ENCODE data around the gene RLBP1.

The RLBP1 gene

DNA sequence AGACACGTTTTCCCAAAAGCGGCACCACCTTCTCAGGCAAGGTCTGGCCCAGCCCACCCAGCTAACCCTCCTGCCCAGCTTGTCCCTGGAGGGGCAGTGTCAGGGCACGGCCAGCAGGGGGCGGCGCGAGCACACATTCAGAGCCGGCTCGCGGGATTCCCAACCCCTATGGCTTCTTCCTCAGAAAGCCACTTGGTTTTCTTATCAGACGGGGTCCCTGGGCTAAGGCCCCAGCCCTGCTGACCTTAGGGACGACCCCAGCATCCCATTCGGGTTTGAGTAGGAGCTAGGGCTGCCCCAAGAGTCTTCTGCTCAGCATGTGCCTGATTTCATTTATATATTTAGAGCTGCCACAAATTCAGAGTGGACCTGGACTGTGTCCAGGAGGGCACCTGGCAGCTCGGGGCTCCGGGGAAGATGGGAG is 14.5 kb downstream of the RLBP1 start:
- DNase-seq (ENCODE audit: low spot score), result peak; percentile 94

DNA sequence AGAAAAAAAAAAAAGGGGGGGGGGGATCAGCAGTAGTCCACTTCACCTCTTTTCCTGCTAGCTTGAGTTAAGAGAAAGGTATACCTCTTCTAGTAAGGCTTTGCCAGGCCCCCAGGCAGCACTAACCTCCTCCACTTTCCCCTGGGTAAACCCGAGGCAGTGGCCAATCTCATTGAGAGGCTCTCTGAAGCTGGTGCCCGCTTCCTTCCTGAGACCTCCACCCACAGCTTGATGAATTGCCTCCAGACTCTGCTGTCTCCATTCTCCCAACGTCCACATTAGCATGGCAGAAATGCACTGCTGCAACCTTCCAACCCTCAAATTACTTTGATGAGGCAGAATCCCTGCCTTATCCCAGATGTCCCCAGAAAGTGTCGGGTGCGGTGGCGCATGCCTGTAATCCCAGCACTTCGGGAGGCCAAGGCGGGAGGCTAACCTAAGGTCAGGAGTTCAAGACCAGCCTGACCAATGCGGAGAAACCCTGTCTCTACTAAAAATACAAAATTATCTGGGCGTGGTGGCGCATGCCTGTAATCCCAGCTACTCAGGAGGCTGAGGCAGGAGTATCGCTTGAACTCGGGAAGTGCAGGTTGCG is 15.3 kb downstream of the RLBP1 start:
- no peak for DNase-seq (ENCODE audit: low spot score)

DNA sequence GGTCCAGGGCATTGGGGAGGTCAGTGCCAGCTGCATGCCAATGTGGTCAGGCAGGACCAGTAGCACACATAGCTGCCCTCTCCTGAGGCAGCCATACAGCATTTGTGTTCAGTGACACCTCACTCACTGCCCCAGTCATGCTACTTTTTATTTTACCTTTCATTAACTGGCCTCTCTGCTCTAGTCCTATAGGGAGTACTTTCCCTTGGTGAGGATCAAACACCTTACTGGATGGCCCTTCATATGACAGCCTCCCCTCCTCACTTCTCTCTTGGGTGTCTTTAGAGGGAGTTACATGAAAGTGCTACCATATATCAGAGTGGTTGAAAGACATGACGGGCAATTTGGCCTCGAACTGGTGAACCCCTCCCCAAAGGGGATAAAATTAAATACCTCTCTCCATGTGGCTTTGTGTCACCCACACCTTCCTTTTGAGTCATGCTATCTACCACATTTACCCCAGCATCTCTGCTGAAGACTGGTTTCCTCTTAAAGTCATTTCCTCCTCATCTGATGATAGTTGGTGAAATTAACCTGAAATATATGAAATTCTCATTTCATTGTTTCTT is 17.6 kb downstream of the RLBP1 start:
- no peak for DNase-seq (ENCODE audit: low spot score)

DNA sequence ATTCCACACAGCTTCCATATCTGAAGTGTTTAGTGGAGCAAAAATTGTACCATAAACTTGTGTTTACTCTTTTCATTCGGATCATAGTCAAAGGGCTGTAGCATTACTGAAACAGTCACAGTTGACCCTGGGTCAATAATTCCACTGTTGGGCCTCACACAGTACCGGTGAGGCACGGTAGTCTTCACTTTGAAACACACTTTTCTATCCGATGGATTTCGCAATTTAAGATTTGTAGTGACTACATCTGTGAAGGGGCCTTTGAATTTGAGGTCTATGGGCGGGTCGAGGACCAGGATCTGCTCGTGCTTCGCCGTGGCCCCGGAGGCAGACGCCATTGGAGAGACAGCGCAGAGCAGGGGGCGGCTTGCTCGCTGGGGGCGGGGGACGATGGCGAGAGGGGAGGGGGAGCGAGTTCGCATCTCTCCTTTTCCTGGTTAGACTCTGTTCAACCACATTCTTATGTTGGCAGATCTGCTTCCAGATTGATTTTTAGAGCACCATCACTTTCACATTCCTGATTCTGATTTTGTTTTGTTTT is 19.8 kb downstream of the RLBP1 start:
- DNase-seq (ENCODE audit: low spot score), result no peak

DNA sequence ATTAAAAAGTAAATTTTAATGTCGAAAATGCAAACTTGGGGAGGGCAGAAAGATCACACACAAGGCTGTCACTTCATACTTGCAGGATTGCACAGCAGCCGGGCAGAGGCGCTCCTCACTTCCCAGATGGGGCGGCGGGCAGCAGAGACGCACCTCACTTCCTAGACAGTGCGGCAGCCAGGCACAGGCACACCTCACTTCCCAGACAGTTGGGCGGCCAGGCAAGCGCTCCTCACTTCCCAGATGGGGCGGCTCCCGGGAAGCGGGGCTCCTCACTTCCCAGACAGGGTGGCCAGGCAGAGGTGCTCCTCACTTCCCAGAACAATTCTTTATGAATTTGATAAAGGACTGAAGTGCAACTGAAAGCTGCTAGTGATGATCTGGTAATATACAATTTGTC is 21.2 kb downstream of the RLBP1 start:
- no peak for DNase-seq (ENCODE audit: low spot score)

DNA sequence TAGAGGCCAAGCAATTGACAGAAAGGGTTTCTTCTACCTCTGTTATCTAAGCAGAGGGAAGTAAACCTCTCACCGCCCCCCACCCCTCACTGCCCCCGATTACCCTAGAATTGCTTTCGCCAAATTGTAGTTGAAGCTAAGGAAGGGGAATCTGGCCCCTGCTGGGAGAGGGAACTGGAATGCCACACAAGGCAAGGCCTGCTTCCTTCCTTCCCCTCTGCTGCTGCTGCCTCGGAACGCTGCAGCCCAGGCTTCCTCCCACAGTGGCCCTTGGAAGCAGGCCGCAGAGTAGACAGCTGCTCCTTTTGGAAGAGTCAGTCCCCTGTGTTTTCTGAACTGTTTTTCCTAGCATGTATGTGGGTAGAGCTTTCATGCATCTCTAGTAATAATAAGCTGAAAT is 21.6 kb downstream of the RLBP1 start:
- DNase-seq (ENCODE audit: low spot score), result no peak

DNA sequence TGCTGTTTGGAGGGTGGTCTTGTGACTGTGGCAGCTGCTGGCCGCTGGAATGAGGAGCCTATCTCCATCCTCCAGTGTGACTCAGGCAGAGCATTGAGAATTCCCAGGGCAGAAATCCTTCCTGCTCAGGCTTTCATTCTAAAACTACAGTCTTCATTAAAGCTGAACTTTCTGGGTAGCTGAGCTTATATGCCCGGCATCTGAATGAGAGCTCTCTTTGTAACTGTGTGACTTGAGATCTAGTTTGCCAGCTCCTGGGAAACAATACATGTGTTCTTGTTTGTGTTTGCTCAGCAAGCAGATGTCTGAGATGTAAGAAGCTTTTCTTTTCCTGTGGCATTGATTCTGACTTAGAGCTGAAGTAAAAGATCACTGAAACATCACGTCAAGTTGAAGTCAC is 22.4 kb downstream of the RLBP1 start:
- DNase-seq (ENCODE audit: low spot score), result peak; percentile 97

DNA sequence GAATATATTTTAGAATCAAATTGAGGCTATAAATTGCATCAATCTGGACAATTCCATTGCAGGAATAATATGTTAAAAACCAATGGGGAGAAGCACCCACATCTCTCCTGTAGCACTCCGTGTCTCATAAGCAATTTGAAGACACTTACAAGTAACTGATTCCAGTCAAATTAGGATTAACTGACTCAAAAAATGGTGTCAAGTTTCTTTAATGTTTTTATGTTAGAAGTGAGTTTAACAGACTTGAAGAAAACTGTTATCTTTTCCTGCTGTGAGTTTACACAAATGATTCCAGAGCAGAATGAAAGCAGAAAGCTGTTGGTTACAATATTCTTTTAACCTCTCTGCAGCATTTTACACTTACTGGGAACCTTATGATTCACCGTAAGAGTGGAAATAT is 23.2 kb downstream of the RLBP1 start:
- no peak for DNase-seq (ENCODE audit: low spot score)

DNA sequence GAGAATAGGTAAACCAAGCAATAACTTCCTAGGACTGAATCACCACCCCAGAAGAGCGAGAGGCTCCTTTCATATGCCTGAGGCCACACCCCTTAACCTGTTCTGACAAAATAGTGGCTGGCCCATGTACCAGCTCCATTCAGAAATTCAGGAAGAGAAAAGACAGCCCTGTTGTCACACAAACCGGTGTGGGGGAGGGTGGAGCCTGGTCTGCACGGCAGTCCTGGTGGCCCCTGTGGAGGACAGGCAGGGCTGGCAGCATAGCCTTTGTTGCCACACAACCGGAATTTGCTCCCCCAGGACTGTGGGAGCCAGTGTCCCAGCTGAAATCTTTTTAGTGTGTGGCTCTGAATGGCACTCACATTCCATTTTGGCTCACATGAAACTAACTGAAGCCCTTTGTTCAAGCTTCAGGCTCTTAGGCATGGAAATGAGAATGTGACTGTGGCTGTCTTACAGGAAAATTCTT is 23.8 kb downstream of the RLBP1 start:
- peak; percentile 98 for DNase-seq (ENCODE audit: low spot score)

DNA sequence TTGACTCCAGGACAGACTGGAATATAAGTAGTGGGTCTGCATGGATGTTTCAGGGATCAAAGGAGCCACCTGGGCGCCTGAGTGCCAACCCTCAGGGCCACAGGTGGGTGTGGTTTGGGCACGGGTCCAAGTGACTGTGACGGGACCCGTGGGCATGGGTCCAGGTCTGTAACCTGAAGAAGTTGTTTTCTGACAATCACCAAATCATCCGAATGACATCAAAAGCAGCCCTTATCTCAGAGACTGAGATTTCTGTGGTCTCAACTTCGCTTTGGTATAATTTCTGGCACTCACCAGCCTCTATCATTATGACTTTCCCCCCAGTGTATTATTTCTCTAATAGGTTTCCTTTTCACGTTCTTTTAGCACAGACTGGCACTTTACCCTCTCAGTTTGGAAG is 24.4 kb downstream of the RLBP1 start:
- no peak for DNase-seq (ENCODE audit: low spot score)

DNA sequence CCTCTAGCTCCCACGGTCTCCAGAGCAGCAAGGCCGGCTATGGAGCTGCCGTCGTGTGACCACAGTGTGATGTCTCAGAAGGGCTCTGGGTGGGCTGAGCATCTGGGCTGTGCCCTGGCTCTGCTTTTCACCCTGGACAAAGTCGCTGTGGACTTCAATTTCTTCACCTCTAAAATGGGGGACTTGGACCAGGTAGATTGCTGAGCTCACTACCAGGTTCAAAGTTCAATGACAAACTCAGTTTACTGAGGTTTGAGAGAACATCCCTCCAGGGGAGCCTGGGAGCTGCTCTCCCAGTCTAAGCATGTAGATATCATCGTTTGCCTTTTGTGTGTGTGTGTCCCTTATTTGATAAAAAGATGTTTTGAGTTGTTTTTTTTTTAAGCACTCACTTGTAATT is 25.1 kb downstream of the RLBP1 start:
- DNase-seq (ENCODE audit: low spot score), result no peak

DNA sequence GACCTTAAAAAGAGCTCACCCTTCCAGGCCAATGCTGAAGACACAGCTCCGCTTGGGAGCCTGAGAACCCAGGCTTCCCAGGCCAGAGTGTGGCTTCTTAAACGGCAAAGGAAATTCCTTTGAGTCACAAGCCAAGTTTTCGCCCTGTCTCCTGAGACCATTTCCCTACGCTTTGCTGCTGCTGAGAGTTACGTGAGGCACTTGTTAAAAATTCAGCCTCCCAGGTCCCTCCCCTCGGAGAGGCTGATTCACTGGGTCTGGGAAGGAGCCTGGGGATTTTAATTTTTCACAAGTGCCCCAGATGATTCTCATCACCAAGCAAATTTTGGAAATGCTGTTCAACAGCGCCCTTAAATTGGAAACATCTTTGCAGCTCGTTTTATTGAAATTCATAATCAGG is 25.5 kb downstream of the RLBP1 start:
- no peak for DNase-seq (ENCODE audit: low spot score)

DNA sequence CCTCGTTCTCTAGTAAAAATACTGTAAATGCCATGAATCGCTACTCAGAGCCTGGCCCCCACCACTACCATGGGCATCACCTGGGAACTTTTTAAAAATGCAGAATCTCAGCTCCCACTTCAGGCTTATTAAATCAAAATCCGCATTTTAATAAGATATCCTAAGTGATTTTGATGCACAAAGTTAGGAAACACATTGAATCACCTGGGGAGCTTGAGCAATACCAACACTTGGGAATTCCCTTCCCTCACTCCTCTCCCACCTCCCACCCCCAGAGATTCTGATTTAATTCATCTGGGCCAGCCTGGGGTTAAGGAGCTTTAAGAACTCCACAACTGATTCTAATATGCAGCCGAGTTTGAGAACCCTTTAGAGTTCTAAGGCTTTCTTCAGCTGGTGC is 26.8 kb downstream of the RLBP1 start:
- no peak for DNase-seq (ENCODE audit: low spot score)

DNA sequence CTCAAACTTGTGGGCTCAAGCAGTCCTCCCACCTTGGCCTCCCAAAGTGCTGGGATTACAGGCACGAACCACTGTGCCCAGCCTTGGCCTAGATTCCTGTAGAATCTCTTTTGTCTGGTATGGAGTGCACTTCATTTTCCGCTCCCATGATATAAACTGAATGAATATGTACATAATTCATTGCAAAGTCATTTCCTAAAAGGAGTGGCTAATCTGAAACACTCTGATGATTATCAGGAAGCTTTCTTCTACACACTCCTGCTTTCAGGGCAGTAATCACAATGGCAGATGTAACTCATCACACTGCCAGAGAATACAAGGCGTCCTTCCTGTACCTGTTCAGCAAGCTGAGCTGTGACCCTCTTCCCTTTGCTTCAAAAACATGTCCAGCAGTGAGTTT is 28.6 kb downstream of the RLBP1 start:
- DNase-seq (ENCODE audit: low spot score), result no peak

DNA sequence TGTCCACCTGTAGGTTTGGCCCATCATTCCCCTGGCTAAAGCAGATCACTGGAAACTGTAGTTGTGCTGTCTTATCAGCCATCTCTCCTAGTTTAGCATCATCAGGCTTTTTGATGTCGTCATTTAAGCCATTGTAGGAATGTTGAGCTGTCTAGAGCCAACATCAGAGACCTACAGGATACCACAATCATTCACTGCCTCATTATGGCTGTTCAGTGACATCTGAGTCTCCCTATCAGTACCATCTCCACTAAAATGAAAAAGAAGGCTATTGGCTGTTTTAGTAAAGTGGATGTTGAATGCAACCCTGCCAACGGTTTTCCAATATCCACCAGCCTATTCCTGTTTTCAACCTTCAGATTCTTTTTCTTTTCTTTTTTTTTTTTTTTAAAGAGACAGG is 29.2 kb downstream of the RLBP1 start:
- DNase-seq (ENCODE audit: low spot score), result no peak

DNA sequence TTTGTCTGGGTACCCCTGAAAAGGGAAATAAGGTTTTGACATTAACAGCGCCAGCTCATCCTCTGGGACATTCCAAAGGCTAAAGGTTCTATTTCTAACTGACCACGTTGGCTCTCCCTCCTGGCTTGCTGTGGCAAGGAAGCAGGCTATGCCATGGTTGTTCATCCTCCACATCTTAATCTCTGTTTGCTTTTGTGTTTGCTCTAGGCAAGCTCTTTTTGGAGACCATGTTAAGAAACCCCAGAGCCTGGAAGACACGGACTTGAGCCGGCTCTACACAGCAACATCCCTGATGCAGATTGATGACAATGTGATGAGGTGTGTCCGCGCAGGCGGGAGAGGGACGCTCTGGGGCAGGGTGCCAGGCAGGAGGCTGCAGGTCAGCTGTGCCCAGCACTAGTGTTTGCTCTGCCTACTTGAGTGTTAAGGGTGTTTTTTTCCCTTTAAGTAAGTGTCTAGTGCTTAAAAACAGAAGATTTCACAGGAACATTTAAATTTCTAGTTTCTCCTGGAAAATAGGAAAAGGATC is 33.3 kb downstream of the RLBP1 start:
- no peak for DNase-seq (ENCODE audit: low spot score)

DNA sequence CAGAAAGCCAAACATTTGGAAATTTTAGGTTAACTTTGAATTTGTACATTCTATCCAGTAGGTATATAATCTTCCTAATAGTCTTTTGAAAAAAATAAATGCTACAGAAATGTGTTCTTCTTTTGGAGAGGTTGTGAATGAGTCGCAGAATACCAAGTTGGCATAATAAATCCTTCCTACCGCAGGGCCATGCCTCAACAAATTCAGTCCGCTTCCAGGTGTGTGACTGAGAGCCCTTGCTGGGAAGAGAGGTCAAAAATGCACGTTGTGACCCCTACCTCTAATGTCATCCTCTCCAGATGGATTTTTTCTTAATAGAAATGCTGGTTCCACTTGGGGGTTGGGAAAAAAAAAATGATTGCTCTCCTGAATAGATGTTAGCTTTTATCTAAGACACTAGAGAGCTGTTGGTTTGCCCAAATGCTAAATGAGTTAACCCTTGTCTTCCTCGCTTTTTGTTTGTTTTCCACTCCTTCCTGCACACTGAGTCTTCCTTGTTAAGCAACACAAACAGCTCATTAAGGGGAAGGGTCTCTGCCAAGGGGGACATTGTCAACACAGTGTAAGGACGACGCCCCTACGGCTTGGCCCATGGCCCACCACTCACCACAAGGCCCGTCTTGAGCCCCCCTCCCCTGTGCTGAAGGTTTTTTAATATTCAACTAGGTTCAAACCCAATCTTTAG is 33.9 kb downstream of the RLBP1 start:
- no peak for DNase-seq (ENCODE audit: low spot score)

DNA sequence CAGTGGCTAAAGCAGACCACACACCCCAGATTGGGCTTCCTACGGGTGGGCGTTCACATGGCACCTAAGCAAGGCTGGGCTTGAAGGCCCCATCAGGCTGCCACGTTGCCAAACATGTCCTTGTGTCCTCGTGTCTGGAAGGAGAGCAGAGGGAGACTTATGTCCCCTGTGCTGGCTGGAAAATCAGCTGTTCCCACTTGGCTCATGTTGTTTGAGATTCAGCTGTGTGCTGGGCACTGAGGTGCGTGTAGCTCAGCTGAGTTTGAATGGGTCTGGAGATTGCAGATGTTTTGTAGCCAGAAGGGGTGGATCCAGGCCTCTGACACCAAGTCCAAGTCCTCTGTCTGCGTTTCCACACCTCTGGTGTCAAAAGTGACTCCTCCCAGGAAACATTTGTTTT is 34.6 kb downstream of the RLBP1 start:
- no peak for DNase-seq (ENCODE audit: low spot score)

DNA sequence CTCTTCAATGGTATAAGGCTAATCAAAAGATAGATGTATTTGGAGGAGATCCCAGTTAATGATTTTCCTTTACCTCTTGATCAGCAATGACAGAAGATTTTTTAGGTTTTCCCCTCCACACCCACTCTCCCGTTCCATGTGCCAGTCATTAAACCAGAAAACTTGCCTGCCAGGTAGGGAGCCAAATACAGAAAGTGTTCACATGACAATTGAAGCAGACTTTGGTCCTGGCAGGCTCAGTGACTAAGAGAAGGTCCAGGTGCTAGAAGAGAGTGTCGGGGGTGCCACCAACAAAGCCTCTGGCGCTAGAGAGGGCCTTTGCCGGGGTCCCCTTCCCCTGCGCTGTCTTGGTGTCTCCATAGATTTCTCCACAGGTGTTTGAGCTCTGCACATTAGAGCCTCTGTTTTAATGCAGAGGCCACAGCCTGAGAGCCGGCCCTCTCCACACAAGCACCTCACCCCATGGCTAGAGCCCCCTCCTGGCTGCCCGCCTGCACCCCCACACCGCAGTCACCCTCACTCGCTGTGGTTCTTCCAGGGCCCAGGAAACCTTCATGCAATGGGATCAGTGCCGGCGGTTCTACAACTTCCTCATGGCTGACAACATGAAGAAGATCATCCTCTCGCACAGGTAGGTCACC is 36.4 kb downstream of the RLBP1 start:
- DNase-seq (ENCODE audit: low spot score), result no peak

DNA sequence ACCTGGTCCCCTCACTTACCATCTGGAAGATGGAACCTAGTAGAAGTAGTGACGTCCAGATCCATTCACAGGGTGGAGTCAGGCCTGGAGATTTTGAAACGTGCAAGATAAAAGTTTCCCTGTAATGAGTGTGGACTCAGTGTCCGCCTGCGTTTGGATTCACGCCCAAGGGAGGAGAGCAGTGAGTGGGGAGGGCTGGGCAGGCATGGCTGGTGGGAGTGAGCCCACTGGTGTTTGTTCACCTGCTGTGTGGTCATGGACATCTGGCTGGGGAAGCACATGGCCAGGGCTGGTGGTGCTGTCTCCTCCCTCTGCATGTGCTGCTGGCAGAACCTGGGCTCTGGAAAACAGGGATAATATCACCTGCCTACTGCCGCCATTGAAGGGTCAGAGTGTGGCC is 37.0 kb downstream of the RLBP1 start:
- DNase-seq (ENCODE audit: low spot score), result no peak

DNA sequence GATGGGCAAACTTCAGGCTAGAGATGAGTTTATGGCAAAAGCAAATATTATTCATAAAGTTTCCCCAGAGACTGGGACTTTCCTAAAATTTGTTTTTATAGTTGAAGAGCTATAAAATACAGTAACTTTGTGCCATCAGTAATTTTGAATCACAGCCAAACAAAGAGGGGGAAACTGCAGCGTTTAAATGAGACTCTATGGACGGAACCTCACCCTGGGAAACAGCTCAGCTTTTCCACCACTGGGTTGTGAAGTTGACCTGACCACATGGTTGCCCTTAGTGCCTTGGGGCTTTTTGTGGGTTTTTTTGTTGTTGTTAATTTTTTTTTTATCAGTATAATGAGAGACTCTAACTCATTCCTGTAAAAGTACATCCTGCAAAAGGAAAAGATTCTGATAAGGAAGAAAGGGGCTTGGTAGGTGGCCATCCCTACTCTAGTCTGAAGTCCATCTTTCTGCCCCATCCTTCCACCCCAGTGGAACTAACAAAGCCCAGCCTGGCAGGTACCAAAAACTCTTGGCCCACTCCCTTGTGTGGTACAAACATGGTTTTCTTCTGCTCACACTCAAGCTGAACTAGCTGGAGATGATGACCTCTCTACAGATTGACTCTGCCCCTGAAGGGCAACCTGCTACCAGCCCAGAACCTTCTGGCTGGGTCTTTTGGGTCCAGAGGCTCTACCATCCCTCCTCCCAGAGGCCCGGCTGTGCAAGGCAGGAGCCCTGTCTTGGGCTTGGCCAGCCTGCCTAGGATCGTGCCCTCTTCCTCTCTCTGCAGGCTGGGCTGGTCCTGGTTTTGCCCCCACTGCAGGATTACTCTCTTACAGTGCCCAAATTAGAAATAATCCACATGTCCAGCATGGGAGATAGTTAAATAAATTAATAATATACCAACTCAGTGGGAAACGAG is 41.2 kb downstream of the RLBP1 start:
- peak; percentile 35 for DNase-seq (ENCODE audit: low spot score)

Data from COLO829 (cell line).